Upper lobe of right lung (tissue), 1 donor: ENCODE results near the gene TGFBR3. TPM values are rescaled to one million over a fixed set of nuclear protein-coding genes. Genes with fewer than 3 reads are reported as not detected.

Experiments used
- ATAC-seq: fragments of 200-7000 bp; cut with Tn5 transposase; one replicate; pipeline ENCODE4 v1.9.1; 2020; ENCODE audit warnings: mild to moderate bottlenecking, moderate library complexity
- DNase-seq: peaks from one replicate; pipeline ENCODE4 v3.0.0-alpha.2; 2020
- H3K27ac ChIP-seq: fragments of 200-600 bp; one replicate; pipeline ENCODE4 v1.8.0; 2022
- H3K27me3 ChIP-seq: fragments of 200-600 bp; one replicate; pipeline ENCODE4 v1.8.0; 2022; ENCODE audit warnings: mild to moderate bottlenecking
- H3K36me3 ChIP-seq: fragments of 200-600 bp; one replicate; pipeline ENCODE4 v1.8.0; 2022
- H3K4me1 ChIP-seq: fragments of 200-600 bp; one replicate; pipeline ENCODE4 v1.8.0; 2022
- H3K4me3 ChIP-seq: fragments of 200-600 bp; one replicate; pipeline ENCODE4 v1.8.0; 2022; ENCODE audit warnings: mild to moderate bottlenecking
- H3K9me3 ChIP-seq: fragments of 200-600 bp; one replicate; pipeline ENCODE4 v1.8.0; 2022
- intact Hi-C: fragments of 100-400 bp; cut with DNase I; formaldehyde crosslinking; loops from one replicate; pipeline ENCODE4 v1.11.0; 2022
- total RNA-seq: library from RNA; stranded (reverse); fragmentation: NEBNext Ultra II Directional; extraction: Animal tissue kit (Norgen Biotek cat#: 25700); gene quantifications from one replicate; pipeline ENCODE4 v1.2.1, GENCODE V29; 2021
- TF ChIP-seq, protein P1 (sequence below): fragments of 200-600 bp; IDR thresholded peaks from one replicate; pipeline ENCODE4 v1.8.0; 2022; ENCODE audit warnings: antibody characterized with exemption
- donor health status: DM: no; HTN: yes; CAD: no; lungs with severe emphysema.

Gene TGFBR3
- total RNA-seq, 1 donor from 2014 or later = 55.9 TPM

DNA sequence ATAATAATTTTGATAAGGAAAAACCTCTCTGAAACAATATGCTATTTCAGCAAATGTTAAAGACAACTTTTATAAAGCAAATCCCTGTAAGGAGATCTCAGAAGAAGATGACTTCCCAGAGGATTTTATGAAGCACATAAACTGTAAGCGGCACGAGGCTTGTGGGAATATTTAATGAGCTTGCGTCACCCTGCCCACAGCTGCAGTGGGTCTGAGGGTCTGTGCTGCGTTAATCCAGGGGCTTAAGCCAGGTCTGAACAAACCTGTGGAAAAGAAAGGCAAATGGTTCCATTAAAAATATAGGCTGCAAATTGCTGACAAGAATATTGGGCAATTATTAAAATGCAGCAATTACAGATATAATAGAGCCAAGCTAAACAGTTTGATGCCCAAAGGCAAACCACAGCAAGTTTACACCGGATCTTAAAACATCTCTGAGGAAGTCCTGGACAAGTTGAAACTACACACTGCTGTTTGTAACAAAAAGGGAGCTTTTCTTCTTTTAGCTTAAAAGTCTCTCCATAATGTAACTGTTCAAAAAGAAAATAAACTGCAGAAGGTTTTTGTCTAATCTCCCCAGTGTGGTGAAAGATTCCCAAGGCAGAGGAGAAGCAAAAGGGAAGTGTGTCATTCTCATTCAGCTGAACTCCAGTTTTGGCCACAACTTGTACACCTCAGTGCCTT, 21.8 kb downstream of the TGFBR3 start:
- Histone ChIP-seq H3K27me3 (no peaks in the 10 kb centered on the region), H3K27ac (no peak overlapping the region), H3K9me3 (no peaks in the 10 kb centered on the region), H3K4me1 (no peaks in the 10 kb centered on the region), H3K36me3 (no peaks in the 10 kb centered on the region), H3K4me3 (no peak overlapping the region)
- ATAC-seq (no peak), DNase-seq (no peak)
- TF ChIP-seq, protein P1, sequence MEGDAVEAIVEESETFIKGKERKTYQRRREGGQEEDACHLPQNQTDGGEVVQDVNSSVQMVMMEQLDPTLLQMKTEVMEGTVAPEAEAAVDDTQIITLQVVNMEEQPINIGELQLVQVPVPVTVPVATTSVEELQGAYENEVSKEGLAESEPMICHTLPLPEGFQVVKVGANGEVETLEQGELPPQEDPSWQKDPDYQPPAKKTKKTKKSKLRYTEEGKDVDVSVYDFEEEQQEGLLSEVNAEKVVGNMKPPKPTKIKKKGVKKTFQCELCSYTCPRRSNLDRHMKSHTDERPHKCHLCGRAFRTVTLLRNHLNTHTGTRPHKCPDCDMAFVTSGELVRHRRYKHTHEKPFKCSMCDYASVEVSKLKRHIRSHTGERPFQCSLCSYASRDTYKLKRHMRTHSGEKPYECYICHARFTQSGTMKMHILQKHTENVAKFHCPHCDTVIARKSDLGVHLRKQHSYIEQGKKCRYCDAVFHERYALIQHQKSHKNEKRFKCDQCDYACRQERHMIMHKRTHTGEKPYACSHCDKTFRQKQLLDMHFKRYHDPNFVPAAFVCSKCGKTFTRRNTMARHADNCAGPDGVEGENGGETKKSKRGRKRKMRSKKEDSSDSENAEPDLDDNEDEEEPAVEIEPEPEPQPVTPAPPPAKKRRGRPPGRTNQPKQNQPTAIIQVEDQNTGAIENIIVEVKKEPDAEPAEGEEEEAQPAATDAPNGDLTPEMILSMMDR = no peak
- intact Hi-C loops = no loop called here

DNA sequence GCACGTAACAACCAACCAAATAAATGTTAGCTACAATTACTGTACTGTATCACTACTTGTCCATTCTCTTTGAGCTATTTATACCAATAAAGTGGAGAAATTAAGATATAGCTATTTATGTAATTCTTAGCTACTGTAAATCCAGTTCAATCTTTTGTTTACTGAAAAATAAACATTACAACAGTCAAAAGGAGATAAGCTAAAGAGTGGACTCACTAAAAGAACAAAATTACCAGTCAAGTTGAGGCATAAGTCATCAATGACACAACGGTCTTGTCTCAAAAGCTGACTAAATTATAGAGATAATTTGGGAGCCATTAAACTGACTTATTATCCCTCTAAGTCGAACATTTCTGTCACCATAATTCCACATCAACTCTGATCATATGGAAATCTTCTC, 22.5 kb downstream of the TGFBR3 start:
- H3K4me3 ChIP-seq = no peak overlapping the region

DNA sequence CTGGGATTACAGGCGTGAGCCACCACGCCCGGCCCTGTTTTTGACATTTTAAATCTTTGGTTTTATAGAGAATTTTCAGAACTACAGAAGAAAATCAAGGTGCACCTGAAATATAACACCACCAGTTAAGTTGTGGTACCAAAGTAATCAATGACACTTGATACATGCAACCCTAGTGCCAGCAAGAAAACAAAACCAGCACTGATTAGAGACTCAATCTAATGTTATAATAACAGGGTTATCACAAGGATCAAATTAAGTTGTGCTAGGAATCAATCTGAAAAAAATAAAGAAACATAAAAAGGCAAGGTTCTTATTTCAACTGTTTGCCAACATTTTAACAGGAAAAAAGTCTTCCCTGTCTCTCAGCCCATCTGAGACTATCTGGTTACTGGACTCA, 23.8 kb downstream of the TGFBR3 start:
- intact Hi-C loops = no loop called here
- TF ChIP-seq, protein P1 = no peak
- H3K36me3 ChIP-seq = no peaks in the 10 kb centered on the region
- no peaks in the 10 kb centered on the region for H3K9me3 ChIP-seq
- H3K4me1 ChIP-seq = no peaks in the 10 kb centered on the region
- no peaks in the 10 kb centered on the region for H3K27me3 ChIP-seq
- H3K27ac ChIP-seq = no peak overlapping the region
- H3K4me3 ChIP-seq = no peak overlapping the region
- ATAC-seq (no peak), DNase-seq (no peak)

More for the DNA sequence above, 22.5 kb downstream of the TGFBR3 start:
- H3K4me1 ChIP-seq = no peaks in the 10 kb centered on the region
- no peaks in the 10 kb centered on the region for H3K9me3 ChIP-seq
- no peaks in the 10 kb centered on the region for H3K27me3 ChIP-seq
- TF ChIP-seq, protein P1 = no peak
- DNase-seq (no peak), ATAC-seq (no peak)
- H3K27ac ChIP-seq = no peak overlapping the region
- H3K36me3 ChIP-seq = no peaks in the 10 kb centered on the region
- intact Hi-C loops = no loop called here

DNA sequence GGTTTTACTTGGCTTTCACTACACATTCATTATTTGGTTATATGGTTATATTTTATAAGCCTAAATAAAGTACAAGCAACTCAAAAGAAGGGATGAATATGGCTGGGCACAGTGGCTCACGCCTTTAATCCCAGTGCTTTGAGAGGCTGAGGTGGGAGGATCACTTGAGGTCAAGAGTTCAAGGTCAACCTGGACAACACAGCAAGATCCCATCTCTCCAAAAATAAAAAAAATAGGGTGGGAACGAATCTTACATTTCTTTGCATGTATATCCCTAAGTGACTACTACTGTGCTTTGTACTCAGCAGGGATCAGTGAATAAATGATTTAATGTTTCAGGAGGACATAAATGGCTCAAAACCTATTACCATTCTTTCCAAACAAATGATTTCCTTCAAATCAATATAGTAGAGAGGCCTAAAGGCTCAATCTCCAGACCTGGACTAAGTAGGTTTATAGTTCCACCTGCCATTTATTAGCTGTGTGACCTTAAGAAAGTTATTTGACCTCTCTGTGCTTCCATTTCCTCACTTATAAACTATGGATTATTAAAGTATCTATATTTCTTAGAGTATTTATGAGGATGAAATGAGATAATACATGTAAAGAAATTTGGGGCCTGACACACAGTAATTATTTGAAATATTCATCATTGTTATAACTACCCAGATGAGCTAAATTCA, 28.3 kb downstream of the TGFBR3 start:
- intact Hi-C loops = no loop called here
- TF ChIP-seq, protein P1 = no peak
- no peak overlapping the region for H3K4me3 ChIP-seq
- no peaks in the 10 kb centered on the region for H3K4me1 ChIP-seq
- H3K27ac ChIP-seq = no peak overlapping the region
- H3K27me3 ChIP-seq = no peaks in the 10 kb centered on the region
- H3K36me3 ChIP-seq = no peaks in the 10 kb centered on the region
- no peaks in the 10 kb centered on the region for H3K9me3 ChIP-seq
- no peak for ATAC-seq
- DNase-seq = no peak

DNA sequence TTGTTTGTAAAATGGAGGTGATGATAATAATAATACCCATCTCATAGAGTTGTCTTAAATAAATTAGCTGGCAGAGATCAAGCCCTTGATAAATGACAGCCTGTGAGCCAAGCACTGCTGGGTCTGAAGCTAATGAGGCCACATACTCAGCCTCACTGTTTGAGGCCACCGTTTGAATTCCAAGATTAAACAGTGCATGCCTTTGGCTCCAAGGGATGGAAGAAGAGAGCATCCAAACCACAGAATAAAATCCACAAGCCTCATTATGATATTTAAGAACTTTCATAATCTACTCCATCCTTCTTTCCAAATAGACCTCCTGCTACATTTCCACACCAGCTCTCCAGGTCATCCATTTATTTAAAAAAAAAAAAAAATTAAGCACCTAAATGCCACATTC, 29.0 kb downstream of the TGFBR3 start:
- ATAC-seq (no peak), DNase-seq (no peak)
- no peak overlapping the region for H3K27ac ChIP-seq
- intact Hi-C loops = no loop called here
- H3K4me3 ChIP-seq = no peak overlapping the region
- no peaks in the 10 kb centered on the region for H3K27me3 ChIP-seq
- H3K36me3 ChIP-seq = no peaks in the 10 kb centered on the region
- no peaks in the 10 kb centered on the region for H3K9me3 ChIP-seq
- peaks cover 1% of the 10 kb centered on the region for H3K4me1 ChIP-seq
- TF ChIP-seq, protein P1 = no peak
